Neural cell (in vitro differentiated cells): ENCODE measurements around the gene SP110.

ENCODE experiments used
- CTCF ChIP-seq: fragments of 450-650 bp; IDR thresholded peaks from 2 replicates; pipeline ENCODE4 v1.5.1; 2014; ENCODE audit warnings: antibody characterized with exemption, mild to moderate bottlenecking, moderate library complexity; ENCODE audit not compliant: poor library complexity, severe bottlenecking
- EP300 ChIP-seq: fragments of 450-650 bp; conservative IDR thresholded peaks from 2 replicates; pipeline ENCODE4 v1.6.1; 2014; ENCODE audit warnings: antibody characterized with exemption, mild to moderate bottlenecking, moderate library complexity; ENCODE audit not compliant: poor library complexity, severe bottlenecking
- EZH2 ChIP-seq: fragments of 200-600, 300-800 bp; shearing (Covaris generic), sonication (generic); IDR thresholded peaks from 2 replicates; pipeline ENCODE4 v1.6.1; 2014; ENCODE audit warnings: antibody characterized with exemption, low read length, borderline replicate concordance, mild to moderate bottlenecking; ENCODE audit not compliant: insufficient read depth, poor library complexity, severe bottlenecking
- POLR2AphosphoS5 ChIP-seq: IDR thresholded peaks from 2 replicates; pipeline ENCODE4 v1.6.1; 2012
- SMC3 ChIP-seq: fragments of 450-650 bp; conservative IDR thresholded peaks from 2 replicates; pipeline ENCODE4 v1.6.1; 2014; ENCODE audit warnings: antibody characterized with exemption, mild to moderate bottlenecking, moderate library complexity; ENCODE audit not compliant: poor library complexity
- TF ChIP-seq, protein P1 (sequence below): IDR thresholded peaks from 2 replicates; pipeline ENCODE4 v1.6.1; 2012; ENCODE audit warnings: borderline replicate concordance

DNA sequence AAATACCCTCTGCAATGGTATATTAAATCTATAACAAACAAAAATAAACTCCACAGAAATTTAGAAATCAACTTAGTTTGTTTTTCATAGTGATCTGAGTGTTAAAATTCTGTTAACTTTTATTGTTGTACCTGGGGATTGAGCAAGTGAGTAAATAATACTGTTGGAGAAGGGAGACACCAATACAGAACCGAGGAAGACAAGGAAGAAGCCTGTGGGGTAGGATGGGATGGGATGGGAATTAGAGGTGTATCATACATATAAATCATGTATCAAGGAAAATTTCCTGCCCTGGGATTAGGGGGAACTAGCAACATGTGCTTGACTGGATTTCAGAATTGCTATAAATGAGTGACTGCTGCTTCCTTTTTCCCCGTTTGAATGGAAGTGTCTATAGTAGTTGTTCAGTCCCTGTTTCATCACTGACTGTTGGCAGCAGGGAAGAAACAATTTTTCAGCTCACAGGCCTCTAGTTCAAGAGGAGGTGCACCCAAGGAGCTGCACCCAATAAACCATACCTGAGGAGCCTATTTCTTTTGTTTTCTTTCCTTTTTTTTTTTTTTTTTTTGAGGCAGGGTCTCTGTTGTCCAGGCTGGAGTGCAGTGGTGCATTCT is 53.1 kb downstream of the SP110 start:
- TF ChIP-seq POLR2AphosphoS5 (no peak), EP300 (no peak), CTCF (no peak), EZH2 (no peak), SMC3 (no peak)
- TF ChIP-seq, protein P1, sequence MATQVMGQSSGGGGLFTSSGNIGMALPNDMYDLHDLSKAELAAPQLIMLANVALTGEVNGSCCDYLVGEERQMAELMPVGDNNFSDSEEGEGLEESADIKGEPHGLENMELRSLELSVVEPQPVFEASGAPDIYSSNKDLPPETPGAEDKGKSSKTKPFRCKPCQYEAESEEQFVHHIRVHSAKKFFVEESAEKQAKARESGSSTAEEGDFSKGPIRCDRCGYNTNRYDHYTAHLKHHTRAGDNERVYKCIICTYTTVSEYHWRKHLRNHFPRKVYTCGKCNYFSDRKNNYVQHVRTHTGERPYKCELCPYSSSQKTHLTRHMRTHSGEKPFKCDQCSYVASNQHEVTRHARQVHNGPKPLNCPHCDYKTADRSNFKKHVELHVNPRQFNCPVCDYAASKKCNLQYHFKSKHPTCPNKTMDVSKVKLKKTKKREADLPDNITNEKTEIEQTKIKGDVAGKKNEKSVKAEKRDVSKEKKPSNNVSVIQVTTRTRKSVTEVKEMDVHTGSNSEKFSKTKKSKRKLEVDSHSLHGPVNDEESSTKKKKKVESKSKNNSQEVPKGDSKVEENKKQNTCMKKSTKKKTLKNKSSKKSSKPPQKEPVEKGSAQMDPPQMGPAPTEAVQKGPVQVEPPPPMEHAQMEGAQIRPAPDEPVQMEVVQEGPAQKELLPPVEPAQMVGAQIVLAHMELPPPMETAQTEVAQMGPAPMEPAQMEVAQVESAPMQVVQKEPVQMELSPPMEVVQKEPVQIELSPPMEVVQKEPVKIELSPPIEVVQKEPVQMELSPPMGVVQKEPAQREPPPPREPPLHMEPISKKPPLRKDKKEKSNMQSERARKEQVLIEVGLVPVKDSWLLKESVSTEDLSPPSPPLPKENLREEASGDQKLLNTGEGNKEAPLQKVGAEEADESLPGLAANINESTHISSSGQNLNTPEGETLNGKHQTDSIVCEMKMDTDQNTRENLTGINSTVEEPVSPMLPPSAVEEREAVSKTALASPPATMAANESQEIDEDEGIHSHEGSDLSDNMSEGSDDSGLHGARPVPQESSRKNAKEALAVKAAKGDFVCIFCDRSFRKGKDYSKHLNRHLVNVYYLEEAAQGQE: no peak
